ENCODE data around the gene ADAMTS1.

ADAMTS1 gene

DNA sequence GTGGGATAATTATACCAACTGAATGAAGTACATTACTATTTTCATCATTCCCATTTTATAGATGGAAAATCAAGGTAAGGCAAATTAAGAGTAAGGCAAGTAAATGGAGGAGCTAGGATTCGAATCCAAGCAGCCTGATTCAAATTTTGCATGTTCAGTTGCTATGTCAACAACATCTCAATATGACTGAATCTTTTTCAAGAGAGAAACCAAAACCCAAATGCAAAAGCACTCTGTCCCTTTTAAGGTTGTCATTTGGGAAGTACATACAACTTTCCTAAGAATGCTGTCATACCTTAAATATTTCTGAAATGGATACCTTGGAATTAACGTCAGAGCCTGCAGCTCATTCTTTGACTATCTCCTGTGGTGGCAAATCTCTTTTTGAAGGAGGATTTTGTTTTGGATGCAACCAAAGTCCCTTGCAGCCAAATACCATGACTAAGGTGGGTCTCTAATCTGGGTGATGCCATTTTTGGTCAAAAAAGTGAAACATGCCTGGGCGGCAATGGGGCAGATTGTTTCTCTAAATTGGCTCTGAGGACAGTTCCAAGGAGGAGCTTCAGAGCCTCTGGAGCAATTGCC is 25.4 kb downstream of the ADAMTS1 start:
- H3K27ac ChIP-seq (ENCODE audit: poor library complexity, severe bottlenecking), result no peak overlapping the region
- ATAC-seq (ENCODE audit: low read depth) (no peak), DNase-seq (ENCODE audit: low spot score) (no peak)
- TF ChIP-seq, protein P1, sequence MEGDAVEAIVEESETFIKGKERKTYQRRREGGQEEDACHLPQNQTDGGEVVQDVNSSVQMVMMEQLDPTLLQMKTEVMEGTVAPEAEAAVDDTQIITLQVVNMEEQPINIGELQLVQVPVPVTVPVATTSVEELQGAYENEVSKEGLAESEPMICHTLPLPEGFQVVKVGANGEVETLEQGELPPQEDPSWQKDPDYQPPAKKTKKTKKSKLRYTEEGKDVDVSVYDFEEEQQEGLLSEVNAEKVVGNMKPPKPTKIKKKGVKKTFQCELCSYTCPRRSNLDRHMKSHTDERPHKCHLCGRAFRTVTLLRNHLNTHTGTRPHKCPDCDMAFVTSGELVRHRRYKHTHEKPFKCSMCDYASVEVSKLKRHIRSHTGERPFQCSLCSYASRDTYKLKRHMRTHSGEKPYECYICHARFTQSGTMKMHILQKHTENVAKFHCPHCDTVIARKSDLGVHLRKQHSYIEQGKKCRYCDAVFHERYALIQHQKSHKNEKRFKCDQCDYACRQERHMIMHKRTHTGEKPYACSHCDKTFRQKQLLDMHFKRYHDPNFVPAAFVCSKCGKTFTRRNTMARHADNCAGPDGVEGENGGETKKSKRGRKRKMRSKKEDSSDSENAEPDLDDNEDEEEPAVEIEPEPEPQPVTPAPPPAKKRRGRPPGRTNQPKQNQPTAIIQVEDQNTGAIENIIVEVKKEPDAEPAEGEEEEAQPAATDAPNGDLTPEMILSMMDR (IDR thresholded peaks at IDR 0.05; ENCODE audit: poor library complexity, severe bottlenecking), result no peak
- H3K4me1 ChIP-seq (ENCODE audit: insufficient read depth, poor library complexity, severe bottlenecking), result no peaks in the 10 kb centered on the region
- H3K9me3 ChIP-seq (ENCODE audit: severe bottlenecking), result no peaks in the 10 kb centered on the region
- no peaks in the 10 kb centered on the region for H3K36me3 ChIP-seq (ENCODE audit: low read depth)
- H3K4me3 ChIP-seq (ENCODE audit: severe bottlenecking), result no peak overlapping the region
- H3K27me3 ChIP-seq (ENCODE audit: insufficient read depth, poor library complexity, severe bottlenecking), result no peaks in the 10 kb centered on the region

- Histone ChIP-seq H3K27me3 (ENCODE audit: insufficient read depth, poor library complexity, severe bottlenecking) (no peaks in the 10 kb centered on the region), H3K4me3 (ENCODE audit: severe bottlenecking) (no peak overlapping the region), H3K27ac (ENCODE audit: poor library complexity, severe bottlenecking) (no peak overlapping the region), H3K4me1 (ENCODE audit: insufficient read depth, poor library complexity, severe bottlenecking) (peaks cover 4% of the 10 kb centered on the region), H3K9me3 (ENCODE audit: severe bottlenecking) (no peaks in the 10 kb centered on the region), H3K36me3 (ENCODE audit: low read depth) (no peaks in the 10 kb centered on the region)
- ATAC-seq (ENCODE audit: low read depth) (no peak), DNase-seq (ENCODE audit: low spot score) (no peak)
- TF ChIP-seq, protein P1 (IDR thresholded peaks at IDR 0.05; ENCODE audit: poor library complexity, severe bottlenecking), result no peak
Observed at GRCh38 chr21:26818906-26819305, 26.3 kb downstream of the ADAMTS1 start.

- Histone ChIP-seq H3K27ac (ENCODE audit: poor library complexity, severe bottlenecking) (no peak overlapping the region), H3K4me1 (ENCODE audit: insufficient read depth, poor library complexity, severe bottlenecking) (peaks cover 4% of the 10 kb centered on the region), H3K27me3 (ENCODE audit: insufficient read depth, poor library complexity, severe bottlenecking) (no peaks in the 10 kb centered on the region), H3K4me3 (ENCODE audit: severe bottlenecking) (no peak overlapping the region), H3K36me3 (ENCODE audit: low read depth) (no peaks in the 10 kb centered on the region), H3K9me3 (ENCODE audit: severe bottlenecking) (no peaks in the 10 kb centered on the region)
- DNase-seq (ENCODE audit: low spot score), result no peak
- TF ChIP-seq, protein P1 (IDR thresholded peaks at IDR 0.05; ENCODE audit: poor library complexity, severe bottlenecking), result no peak
- ATAC-seq (ENCODE audit: low read depth), result no peak
Observed at GRCh38 chr21:26815197-26815596, 30.0 kb downstream of the ADAMTS1 start.

DNA sequence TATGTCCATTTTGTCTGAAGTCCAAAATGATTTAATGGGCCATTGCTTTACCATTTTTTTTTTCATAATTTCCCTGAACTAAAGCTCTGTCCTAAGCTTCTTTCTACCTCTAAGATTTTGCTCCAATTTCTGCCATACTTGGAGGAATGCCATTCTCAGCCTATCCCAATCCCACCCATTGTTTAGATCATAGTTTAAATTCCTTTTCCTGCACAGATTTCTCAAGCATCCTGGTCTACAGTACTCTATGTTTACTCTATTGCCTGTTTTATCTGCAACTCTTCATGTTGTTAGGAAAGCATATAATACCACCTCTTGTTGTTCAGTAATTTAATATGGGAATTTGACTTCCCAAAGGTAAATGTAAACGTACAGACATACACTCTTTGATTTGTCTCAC is 30.8 kb downstream of the ADAMTS1 start:
- peak; percentile 79 for ATAC-seq (ENCODE audit: low read depth)
- TF ChIP-seq, protein P1 (IDR thresholded peaks at IDR 0.05; ENCODE audit: poor library complexity, severe bottlenecking), result no peak
- H3K4me1 ChIP-seq (ENCODE audit: insufficient read depth, poor library complexity, severe bottlenecking), result peaks cover 9% of the 10 kb centered on the region
- no peak overlapping the region for H3K4me3 ChIP-seq (ENCODE audit: severe bottlenecking)
- no peaks in the 10 kb centered on the region for H3K36me3 ChIP-seq (ENCODE audit: low read depth)
- no peak for DNase-seq (ENCODE audit: low spot score)
- no peaks in the 10 kb centered on the region for H3K27me3 ChIP-seq (ENCODE audit: insufficient read depth, poor library complexity, severe bottlenecking)
- no peak overlapping the region for H3K27ac ChIP-seq (ENCODE audit: poor library complexity, severe bottlenecking)
- H3K9me3 ChIP-seq (ENCODE audit: severe bottlenecking), result no peaks in the 10 kb centered on the region

- no peak for ATAC-seq (ENCODE audit: low read depth)
- no peaks in the 10 kb centered on the region for H3K36me3 ChIP-seq (ENCODE audit: low read depth)
- H3K4me1 ChIP-seq (ENCODE audit: insufficient read depth, poor library complexity, severe bottlenecking), result peaks cover 12% of the 10 kb centered on the region
- TF ChIP-seq, protein P1 (IDR thresholded peaks at IDR 0.05; ENCODE audit: poor library complexity, severe bottlenecking), result no peak
- H3K9me3 ChIP-seq (ENCODE audit: severe bottlenecking), result no peaks in the 10 kb centered on the region
- no peaks in the 10 kb centered on the region for H3K27me3 ChIP-seq (ENCODE audit: insufficient read depth, poor library complexity, severe bottlenecking)
- no peak for DNase-seq (ENCODE audit: low spot score)
- no peak overlapping the region for H3K4me3 ChIP-seq (ENCODE audit: severe bottlenecking)
- H3K27ac ChIP-seq (ENCODE audit: poor library complexity, severe bottlenecking), result no peak overlapping the region
Observed at GRCh38 chr21:26813426-26813998, 31.7 kb downstream of the ADAMTS1 start.
